ENCODE measurements around the gene ASIC1. TPM values are rescaled to one million over a fixed set of nuclear protein-coding genes. Genes with fewer than 3 reads are reported as not detected.

ASIC1 gene
- total and polyA plus RNA-seq, 12 donors = 0.47 to 1.3 (median 0.79) TPM; not detected in 1

GRCh38 chr12:50112456-50113218, 55.2 kb downstream of the ASIC1 start:
- TF ChIP-seq CTCF (IDR thresholded peaks at IDR 0.05) (no peak), POLR2A (IDR thresholded peaks at IDR 0.05) (no peak)
- intact Hi-C loops (cut with DNase I) = loop anchor here in 1 of 2 donors (2.0 kb wide), 1 partner anchor 54 kb away; the partner anchor contains the start of gene CERS5
- Histone ChIP-seq H3K36me3 (replicated peaks in 1 of 2) (peaks cover 0 to 9% of the 10 kb centered on the region in 2 donors), H3K4me1 (replicated peaks in 1 of 2) (peaks cover 31 to 57% of the 10 kb centered on the region in 2 donors), H3K27me3 (no peaks in the 10 kb centered on the region), H3K9me3 (replicated peaks in 1 of 3) (no peaks in the 10 kb centered on the region), H3K4me3 (peak overlapping the region; percentile 25 to 97 (median 62)), H3K27ac (peak overlapping the region; percentile 77 to 100 (median 99))
- 7 to 18% (median 15%) methylated on average over 22 to 26 of the region's 26 CpGs for WGBS, 4 donors
- DNase-seq = peak in 3 of 7 donors; percentile 60 to 80 (median 69)

DNA sequence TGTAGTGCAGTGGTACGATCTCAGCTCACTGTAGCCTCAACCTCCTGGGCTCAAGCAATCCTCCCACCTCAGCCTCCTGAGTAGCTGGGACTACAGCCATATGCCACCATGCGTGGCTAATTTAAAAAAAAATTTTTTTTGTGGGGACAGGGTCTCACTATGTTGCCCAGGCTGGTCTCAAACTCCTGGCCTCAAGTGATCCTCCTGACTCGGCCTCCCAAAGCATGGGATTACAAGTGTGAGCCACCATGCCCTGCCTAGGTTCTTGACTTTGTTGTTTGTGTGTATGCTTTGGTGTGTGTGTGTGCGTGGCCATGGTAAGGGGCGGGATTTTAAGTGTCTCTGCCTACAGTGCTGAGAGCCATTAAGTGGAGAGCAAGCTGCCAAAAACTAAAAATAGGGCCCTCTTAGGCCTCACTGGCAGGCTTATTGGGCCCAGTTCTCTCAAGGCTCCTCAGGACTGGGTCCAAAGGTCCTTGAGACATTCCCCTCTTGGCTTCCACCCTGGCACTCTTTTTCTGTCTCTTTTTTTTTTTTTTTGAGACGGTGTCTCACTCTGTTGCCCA, 59.7 kb downstream of the ASIC1 start:
- TF ChIP-seq POLR2A (IDR thresholded peaks at IDR 0.05) (no peak), CTCF (IDR thresholded peaks at IDR 0.05) (no peak)
- H3K4me3 ChIP-seq = no peak overlapping the region
- peaks cover 0 to 27% of the 10 kb centered on the region in 2 donors for H3K36me3 ChIP-seq (replicated peaks in 1 of 2)
- no peaks in the 10 kb centered on the region for H3K27me3 ChIP-seq
- 65 to 71% (median 67%) methylated on average over 6 of the region's 6 CpGs for WGBS, 4 donors
- H3K27ac ChIP-seq = peak overlapping the region in 3 of 5 donors; percentile 19 to 43 (median 30)
- H3K9me3 ChIP-seq (replicated peaks in 1 of 3) = no peaks in the 10 kb centered on the region
- H3K4me1 ChIP-seq (replicated peaks in 1 of 2) = peaks cover 11 to 37% of the 10 kb centered on the region in 2 donors
- DNase-seq = peak in 1 of 7 donors; percentile 43
- intact Hi-C loops (cut with DNase I) = no loop called here

DNA sequence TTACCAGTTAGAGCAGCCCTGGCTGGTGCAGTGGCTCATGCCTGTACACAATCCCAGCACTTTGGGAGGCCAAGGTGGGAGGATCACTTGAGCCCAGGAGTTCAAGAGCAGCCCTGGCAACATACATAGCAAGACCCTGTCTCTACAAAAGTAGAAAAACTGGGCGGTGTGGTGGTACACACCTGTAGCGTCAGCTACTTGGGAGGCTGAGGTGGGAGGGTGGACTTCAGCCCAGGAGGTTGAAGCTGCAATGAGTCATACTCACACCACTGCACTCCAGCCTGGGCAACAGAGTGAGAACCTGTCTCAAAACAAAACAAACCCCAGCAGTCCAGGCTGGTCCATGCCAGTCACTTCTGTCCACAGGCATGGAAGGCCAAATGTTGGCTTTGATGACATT, 62.0 kb downstream of the ASIC1 start:
- TF ChIP-seq CTCF (IDR thresholded peaks at IDR 0.05) = no peak
- TF ChIP-seq POLR2A (IDR thresholded peaks at IDR 0.05) = no peak
- DNase-seq = no peak
- H3K9me3 ChIP-seq (replicated peaks in 1 of 3) = no peaks in the 10 kb centered on the region
- no peak overlapping the region for H3K4me3 ChIP-seq
- H3K27ac ChIP-seq = no peak overlapping the region
- H3K36me3 ChIP-seq (replicated peaks in 1 of 2) = peaks cover 0 to 36% of the 10 kb centered on the region in 2 donors
- peaks cover 0 to 21% of the 10 kb centered on the region in 2 donors for H3K4me1 ChIP-seq (replicated peaks in 1 of 2)
- WGBS, 4 donors = 94 to 100% (median 98%) methylated on average over 2 of the region's 2 CpGs
- intact Hi-C loops (cut with DNase I) = no loop called here
- no peaks in the 10 kb centered on the region for H3K27me3 ChIP-seq

- Histone ChIP-seq H3K4me3 (no peak overlapping the region), H3K36me3 (replicated peaks in 1 of 2) (peaks cover 0 to 33% of the 10 kb centered on the region in 2 donors), H3K9me3 (replicated peaks in 1 of 3) (no peaks in the 10 kb centered on the region), H3K4me1 (replicated peaks in 1 of 2) (peaks cover 5 to 23% of the 10 kb centered on the region in 2 donors), H3K27me3 (no peaks in the 10 kb centered on the region), H3K27ac (no peak overlapping the region)
- peak in 1 of 7 donors; percentile 11 for DNase-seq
- TF ChIP-seq CTCF (IDR thresholded peaks at IDR 0.05) = no peak
- TF ChIP-seq POLR2A (IDR thresholded peaks at IDR 0.05) = no peak
- intact Hi-C loops (cut with DNase I) = no loop called here
- 90 to 95% (median 93%) methylated on average over 3 of the region's 3 CpGs for WGBS, 4 donors
These were observed 63.1 kb downstream of the ASIC1 start for GRCh38 chr12:50120521-50120920.

All from adrenal gland (tissue), 12 donors.